NCI-H2107 treated with DMSO at 0.1 percent for 48 hours (cell line): ENCODE data around the gene ALK.
"Not testable (repeated sequence)": the region's sequence is repeated elsewhere in the genome, so short reads cannot be mapped to it uniquely, and the experiment has no call there.

Experiments used
- DNase-seq: peaks from one replicate; lab custom pipeline; 2025; ENCODE audit not compliant: unreplicated experiment; lab: John Stamatoyannopoulos, UW

The ALK gene

GRCh38 chr2:29844713-29845326 lies 76.6 kb downstream of the ALK start:
- no peak for DNase-seq

- DNase-seq = peak; percentile 1
These were observed 79.9 kb downstream of the ALK start for GRCh38 chr2:29841386-29842004.

GRCh38 chr2:29839306-29839705 lies 82.1 kb downstream of the ALK start:
- no peak for DNase-seq

- DNase-seq = no peak
These were observed 83.5 kb downstream of the ALK start for GRCh38 chr2:29837925-29838324.

GRCh38 chr2:29834624-29835023 lies 86.8 kb downstream of the ALK start:
- no peak for DNase-seq

GRCh38 chr2:29834036-29834540 lies 87.3 kb downstream of the ALK start:
- no peak for DNase-seq

GRCh38 chr2:29831560-29831959 lies 89.8 kb downstream of the ALK start:
- DNase-seq = no peak

GRCh38 chr2:29829841-29830240 lies 91.5 kb downstream of the ALK start:
- no peak for DNase-seq

GRCh38 chr2:29824145-29824544 lies 97.2 kb downstream of the ALK start:
- DNase-seq = not testable (repeated sequence)

GRCh38 chr2:29821591-29821990 lies 99.8 kb downstream of the ALK start:
- no peak for DNase-seq

GRCh38 chr2:29819570-29819969 lies 101.8 kb downstream of the ALK start:
- no peak for DNase-seq

- no peak for DNase-seq
These were observed 103.3 kb downstream of the ALK start for GRCh38 chr2:29817801-29818680.

- no peak for DNase-seq
These were observed 104.1 kb downstream of the ALK start for GRCh38 chr2:29817299-29817698.

GRCh38 chr2:29816651-29817050 lies 104.7 kb downstream of the ALK start:
- DNase-seq = no peak

- no peak for DNase-seq
These were observed 110.0 kb downstream of the ALK start for GRCh38 chr2:29811378-29811777.

- no peak for DNase-seq
These were observed 110.4 kb downstream of the ALK start for GRCh38 chr2:29810956-29811355.

- no peak for DNase-seq
These were observed 113.1 kb downstream of the ALK start for GRCh38 chr2:29808321-29808720.

- DNase-seq = no peak
These were observed 114.3 kb downstream of the ALK start for GRCh38 chr2:29807082-29807481.

- DNase-seq = no peak
These were observed 114.9 kb downstream of the ALK start for GRCh38 chr2:29806461-29806860.

- no peak for DNase-seq
These were observed 116.7 kb downstream of the ALK start for GRCh38 chr2:29804671-29805070.

GRCh38 chr2:29803537-29803936 lies 117.8 kb downstream of the ALK start:
- no peak for DNase-seq

- DNase-seq = no peak
These were observed 118.4 kb downstream of the ALK start for GRCh38 chr2:29802986-29803385.
